ENCODE results near the gene NKX2-2.

The NKX2-2 gene

DNA sequence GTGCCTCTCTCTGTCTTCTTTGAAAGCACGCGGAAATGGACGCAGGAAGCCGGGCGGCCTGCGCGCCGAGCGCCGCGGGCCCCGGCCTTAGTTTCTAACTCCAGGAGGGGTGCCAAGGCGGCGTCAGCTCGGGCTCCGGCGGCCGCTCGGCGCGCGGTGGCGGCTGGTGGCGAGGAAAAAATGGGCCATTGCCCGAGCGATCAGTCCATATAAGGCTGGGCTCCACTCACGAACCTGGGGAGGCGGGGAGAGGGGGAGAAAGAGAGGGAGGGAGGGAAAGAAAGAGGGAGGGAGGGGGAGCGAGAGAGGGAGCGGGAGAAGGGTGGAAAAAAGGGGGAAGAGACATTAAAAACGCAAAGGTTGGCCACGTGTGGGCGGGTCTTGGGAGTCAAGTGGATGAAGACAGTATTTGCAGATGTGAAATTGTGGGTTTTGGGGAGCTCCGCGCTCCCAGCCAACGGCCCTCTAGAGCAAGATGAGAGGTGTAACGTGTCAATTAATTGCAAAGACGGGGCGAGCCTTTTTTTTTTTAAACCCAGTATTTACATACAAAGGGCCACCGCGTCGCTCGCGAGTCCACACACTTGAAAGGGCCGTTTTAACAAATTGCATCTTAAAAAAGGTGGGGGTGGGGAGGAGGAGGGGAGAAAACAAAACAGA is at the start of gene NKX2-2:
Gene NKX2-2, minus strand, starts transcription at position 184 of the 660 bp plus-strand sequence. CDS start 395 bp downstream, outside the sequence.
- no peak for DNase-seq
- no peaks in the 10 kb centered on the region for H3K36me3 ChIP-seq (ENCODE audit: insufficient read depth, low read length)
- H3K4me2 ChIP-seq (ENCODE audit: insufficient read depth, low read length) = no peak within 1 kb of the TSS
- H3K27me3 ChIP-seq (ENCODE audit: insufficient read depth, low read length, poor library complexity) = no peaks in the 10 kb centered on the region
- H4K20me1 ChIP-seq (ENCODE audit: insufficient read depth, low read length) = no peaks in the 10 kb centered on the region
- H3K9me3 ChIP-seq (ENCODE audit: insufficient read depth, low read length, severe bottlenecking) = no peaks in the 10 kb centered on the region
- TF ChIP-seq, protein P1, sequence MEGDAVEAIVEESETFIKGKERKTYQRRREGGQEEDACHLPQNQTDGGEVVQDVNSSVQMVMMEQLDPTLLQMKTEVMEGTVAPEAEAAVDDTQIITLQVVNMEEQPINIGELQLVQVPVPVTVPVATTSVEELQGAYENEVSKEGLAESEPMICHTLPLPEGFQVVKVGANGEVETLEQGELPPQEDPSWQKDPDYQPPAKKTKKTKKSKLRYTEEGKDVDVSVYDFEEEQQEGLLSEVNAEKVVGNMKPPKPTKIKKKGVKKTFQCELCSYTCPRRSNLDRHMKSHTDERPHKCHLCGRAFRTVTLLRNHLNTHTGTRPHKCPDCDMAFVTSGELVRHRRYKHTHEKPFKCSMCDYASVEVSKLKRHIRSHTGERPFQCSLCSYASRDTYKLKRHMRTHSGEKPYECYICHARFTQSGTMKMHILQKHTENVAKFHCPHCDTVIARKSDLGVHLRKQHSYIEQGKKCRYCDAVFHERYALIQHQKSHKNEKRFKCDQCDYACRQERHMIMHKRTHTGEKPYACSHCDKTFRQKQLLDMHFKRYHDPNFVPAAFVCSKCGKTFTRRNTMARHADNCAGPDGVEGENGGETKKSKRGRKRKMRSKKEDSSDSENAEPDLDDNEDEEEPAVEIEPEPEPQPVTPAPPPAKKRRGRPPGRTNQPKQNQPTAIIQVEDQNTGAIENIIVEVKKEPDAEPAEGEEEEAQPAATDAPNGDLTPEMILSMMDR (IDR thresholded peaks at IDR 0.05; ENCODE audit: borderline replicate concordance, extremely low read depth, low read length, poor library complexity, severe bottlenecking) = no peak
- no peak for TF ChIP-seq EZH2 (IDR thresholded peaks at IDR 0.05; ENCODE audit: borderline replicate concordance, low read depth, low read length, severe bottlenecking)
- H3K9ac ChIP-seq (ENCODE audit: low read depth, low read length) = no peak within 1 kb of the TSS
- H2AFZ ChIP-seq (ENCODE audit: low read depth, low read length) = no peak within 1 kb of the TSS
- ATAC-seq (ENCODE audit: insufficient read depth, low read depth) = no peak
- no peaks in the 10 kb centered on the region for H3K4me1 ChIP-seq (ENCODE audit: insufficient read depth, low read length)
- H3K4me3 ChIP-seq (ENCODE audit: low read depth in 1 of 2, low read length in 2 of 2) = no peak within 1 kb of the TSS
- H3K79me2 ChIP-seq (ENCODE audit: insufficient read depth, low read length) = no peaks in the 10 kb centered on the region
- no peak within 1 kb of the TSS for H3K27ac ChIP-seq (ENCODE audit: low read length)

DNA sequence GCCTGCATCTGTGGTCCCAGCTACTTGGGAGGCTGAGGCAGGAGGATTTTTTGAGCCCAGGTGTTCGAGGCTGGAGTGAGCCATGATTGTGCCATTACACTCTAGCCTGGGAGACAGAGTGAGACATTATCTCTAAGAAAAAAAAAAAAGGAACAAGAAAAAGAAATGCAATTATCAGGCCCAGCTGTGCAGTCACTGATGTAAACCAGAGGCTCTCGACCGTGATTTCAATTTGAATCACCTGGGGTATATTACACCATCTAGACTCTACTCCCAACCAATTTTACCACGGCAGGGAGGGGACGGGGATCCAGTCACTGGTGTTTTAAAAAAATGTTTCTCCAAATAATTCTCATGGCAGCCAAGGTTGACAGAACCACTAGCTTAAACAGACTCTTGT is 48.8 kb upstream of the NKX2-2 start:
- H3K27ac ChIP-seq (ENCODE audit: low read length) = no peak overlapping the region
- H3K9me3 ChIP-seq (ENCODE audit: insufficient read depth, low read length, severe bottlenecking) = no peaks in the 10 kb centered on the region
- no peak overlapping the region for H3K4me2 ChIP-seq (ENCODE audit: insufficient read depth, low read length)
- H4K20me1 ChIP-seq (ENCODE audit: insufficient read depth, low read length) = no peaks in the 10 kb centered on the region
- no peak overlapping the region for H3K4me3 ChIP-seq (ENCODE audit: low read depth in 1 of 2, low read length in 2 of 2)
- no peaks in the 10 kb centered on the region for H3K4me1 ChIP-seq (ENCODE audit: insufficient read depth, low read length)
- TF ChIP-seq, protein P1 (IDR thresholded peaks at IDR 0.05; ENCODE audit: borderline replicate concordance, extremely low read depth, low read length, poor library complexity, severe bottlenecking) = no peak
- TF ChIP-seq EZH2 (IDR thresholded peaks at IDR 0.05; ENCODE audit: borderline replicate concordance, low read depth, low read length, severe bottlenecking) = no peak
- H3K79me2 ChIP-seq (ENCODE audit: insufficient read depth, low read length) = no peaks in the 10 kb centered on the region
- ATAC-seq (ENCODE audit: insufficient read depth, low read depth) (no peak), DNase-seq (no peak)
- no peaks in the 10 kb centered on the region for H3K36me3 ChIP-seq (ENCODE audit: insufficient read depth, low read length)
- H3K9ac ChIP-seq (ENCODE audit: low read depth, low read length) = no peak overlapping the region
- no peak overlapping the region for H2AFZ ChIP-seq (ENCODE audit: low read depth, low read length)
- peaks cover 10% of the 10 kb centered on the region for H3K27me3 ChIP-seq (ENCODE audit: insufficient read depth, low read length, poor library complexity)

DNA sequence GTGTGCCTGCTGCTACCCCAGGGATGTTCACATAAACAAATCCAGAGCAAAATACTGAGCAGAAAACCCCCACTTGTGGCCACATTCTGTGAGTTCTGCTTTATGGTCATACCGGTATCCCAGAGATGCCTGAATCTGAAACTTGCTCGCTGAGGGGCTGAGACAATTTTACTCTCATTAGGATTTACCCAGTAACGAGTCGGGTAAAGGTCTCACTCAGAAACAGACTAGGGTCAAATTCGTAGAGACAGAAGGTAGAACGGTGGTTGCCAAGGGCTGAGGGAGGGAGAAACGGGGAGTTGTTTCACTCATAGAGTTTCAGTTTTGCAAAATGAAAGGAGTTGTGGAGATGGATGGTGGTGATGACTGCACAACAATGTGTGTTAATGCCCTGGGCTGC is 45.4 kb upstream of the NKX2-2 start:
- H3K4me3 ChIP-seq (ENCODE audit: low read depth in 1 of 2, low read length in 2 of 2) = no peak overlapping the region
- H3K36me3 ChIP-seq (ENCODE audit: insufficient read depth, low read length) = no peaks in the 10 kb centered on the region
- H3K4me1 ChIP-seq (ENCODE audit: insufficient read depth, low read length) = no peaks in the 10 kb centered on the region
- TF ChIP-seq, protein P1 (IDR thresholded peaks at IDR 0.05; ENCODE audit: borderline replicate concordance, extremely low read depth, low read length, poor library complexity, severe bottlenecking) = no peak
- no peak for TF ChIP-seq EZH2 (IDR thresholded peaks at IDR 0.05; ENCODE audit: borderline replicate concordance, low read depth, low read length, severe bottlenecking)
- no peaks in the 10 kb centered on the region for H4K20me1 ChIP-seq (ENCODE audit: insufficient read depth, low read length)
- DNase-seq (no peak), ATAC-seq (ENCODE audit: insufficient read depth, low read depth) (no peak)
- H3K9me3 ChIP-seq (ENCODE audit: insufficient read depth, low read length, severe bottlenecking) = no peaks in the 10 kb centered on the region
- no peak overlapping the region for H2AFZ ChIP-seq (ENCODE audit: low read depth, low read length)
- no peak overlapping the region for H3K9ac ChIP-seq (ENCODE audit: low read depth, low read length)
- H3K79me2 ChIP-seq (ENCODE audit: insufficient read depth, low read length) = no peaks in the 10 kb centered on the region
- peaks cover 9% of the 10 kb centered on the region for H3K27me3 ChIP-seq (ENCODE audit: insufficient read depth, low read length, poor library complexity)
- no peak overlapping the region for H3K4me2 ChIP-seq (ENCODE audit: insufficient read depth, low read length)
- no peak overlapping the region for H3K27ac ChIP-seq (ENCODE audit: low read length)

Data from DND-41 (cell line).